Hypothalamus (tissue), 51 donors: ENCODE measurements around the gene ELOA2.
"Not testable (repeated sequence)": the region's sequence is repeated elsewhere in the genome, so short reads cannot be mapped to it uniquely, and the experiment has no call there.

Experiments
- DNase-seq, 51 donors: peaks; one replicate each; lab custom pipeline; 2025; lab: John Stamatoyannopoulos, UW

The ELOA2 gene

GRCh38 chr18:47035156-47035671 is at the start of gene ELOA2:
TSS of gene ELOA2 (minus strand) at chr18:47035621. CDS start at chr18:47035264, 357 bp downstream.
- no peak for DNase-seq

GRCh38 chr18:47081578-47081977 is 46.2 kb upstream of the ELOA2 start:
- DNase-seq: no peak

GRCh38 chr18:47080872-47081271 is 45.5 kb upstream of the ELOA2 start:
- no peak for DNase-seq

GRCh38 chr18:47077111-47077510 is 41.7 kb upstream of the ELOA2 start:
- DNase-seq: peak in 7 of 51 donors; percentile 2 to 22 (median 4)

- DNase-seq: no peak
Observed at GRCh38 chr18:47075098-47075883, 39.9 kb upstream of the ELOA2 start.

- no peak for DNase-seq
Observed at GRCh38 chr18:47067648-47068047, 32.2 kb upstream of the ELOA2 start.

- no peak for DNase-seq
Observed at GRCh38 chr18:47063096-47063495, 27.7 kb upstream of the ELOA2 start.

- DNase-seq: no peak
Observed at GRCh38 chr18:47062471-47062870, 27.1 kb upstream of the ELOA2 start.

GRCh38 chr18:47054369-47054768 is 18.9 kb upstream of the ELOA2 start:
- no peak for DNase-seq

- DNase-seq: peak in 6 of 51 donors; percentile 3 to 42 (median 16)
Observed at GRCh38 chr18:47050468-47050867, 15.0 kb upstream of the ELOA2 start.

- DNase-seq: no peak
Observed at GRCh38 chr18:47040982-47041381, 5.6 kb upstream of the ELOA2 start.

- no peak for DNase-seq
Observed at GRCh38 chr18:47036927-47037578, 1.6 kb upstream of the ELOA2 start.

- DNase-seq: no peak
Observed at GRCh38 chr18:47036298-47036874, 965 bp upstream of the ELOA2 start.

GRCh38 chr18:47034591-47034990 is 830 bp downstream of the ELOA2 start:
- DNase-seq: not testable (repeated sequence)

GRCh38 chr18:47032945-47033344 is 2.5 kb downstream of the ELOA2 start:
- no peak for DNase-seq

- DNase-seq: not testable (repeated sequence)
Observed at GRCh38 chr18:47030887-47031286, 4.5 kb downstream of the ELOA2 start.

- DNase-seq: not testable (repeated sequence)
Observed at GRCh38 chr18:47029684-47030353, 5.6 kb downstream of the ELOA2 start.

- DNase-seq: not testable (repeated sequence)
Observed at GRCh38 chr18:47028738-47029137, 6.7 kb downstream of the ELOA2 start.

GRCh38 chr18:47025557-47026174 is 9.8 kb downstream of the ELOA2 start:
- not testable (repeated sequence) for DNase-seq

- not testable (repeated sequence) for DNase-seq
Observed at GRCh38 chr18:47023769-47024465, 11.5 kb downstream of the ELOA2 start.
